HG02678 (cell line): Measurements from ENCODE around the gene PIGQ.

Source experiments
- ATAC-seq: cut with Tn5 transposase; IDR thresholded peaks from one replicate; pipeline ENCODE4 v1.9.1; 2021; ENCODE audit warnings: mild to moderate bottlenecking, moderate library complexity; ENCODE audit not compliant: unreplicated experiment

PIGQ gene

DNA sequence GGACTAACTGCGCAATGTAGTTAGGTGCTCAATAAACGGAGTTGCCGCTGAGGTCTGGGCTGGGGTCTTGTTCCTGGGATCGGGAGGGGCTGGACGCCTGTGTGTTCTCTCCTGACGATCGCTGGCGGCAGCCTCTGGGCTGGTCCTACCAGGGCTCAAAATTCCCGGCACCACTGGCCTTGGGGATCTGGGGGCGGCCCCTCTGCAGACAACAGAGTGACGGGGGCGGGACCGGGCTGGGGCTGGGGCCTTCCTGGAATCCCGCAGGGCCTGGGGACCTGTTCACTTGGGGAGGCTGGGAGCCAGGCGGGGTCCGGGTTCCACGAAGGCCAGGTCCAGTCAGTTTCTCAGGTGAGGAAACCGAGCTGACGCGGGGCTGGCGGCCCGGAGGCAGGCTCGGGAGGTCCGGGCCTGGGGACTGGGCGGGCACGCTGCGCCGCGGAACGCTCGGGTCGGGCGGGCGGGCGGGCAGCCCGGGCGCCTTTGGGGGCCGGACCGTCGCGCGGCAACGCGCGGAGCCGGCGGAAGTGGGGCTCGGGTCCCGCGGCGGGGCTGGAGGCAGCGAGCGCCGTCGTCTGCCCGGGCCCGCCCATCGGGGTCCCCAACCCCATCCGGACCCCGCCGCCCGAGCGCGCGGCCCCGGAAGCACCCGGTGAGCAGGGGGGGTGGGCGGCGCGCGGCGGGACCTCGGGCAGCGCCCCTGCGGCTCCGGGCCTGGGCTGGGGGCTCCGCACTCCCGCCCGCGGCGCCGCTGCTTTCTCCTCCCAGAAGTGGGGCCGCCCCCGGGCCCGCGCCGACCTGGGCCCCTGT lies at the start of gene PIGQ:
Gene PIGQ, plus strand, starts transcription at position 524 of the 810 bp plus-strand sequence. CDS start 4,107 bp downstream, outside the sequence.
- peak; percentile 61 for ATAC-seq

DNA sequence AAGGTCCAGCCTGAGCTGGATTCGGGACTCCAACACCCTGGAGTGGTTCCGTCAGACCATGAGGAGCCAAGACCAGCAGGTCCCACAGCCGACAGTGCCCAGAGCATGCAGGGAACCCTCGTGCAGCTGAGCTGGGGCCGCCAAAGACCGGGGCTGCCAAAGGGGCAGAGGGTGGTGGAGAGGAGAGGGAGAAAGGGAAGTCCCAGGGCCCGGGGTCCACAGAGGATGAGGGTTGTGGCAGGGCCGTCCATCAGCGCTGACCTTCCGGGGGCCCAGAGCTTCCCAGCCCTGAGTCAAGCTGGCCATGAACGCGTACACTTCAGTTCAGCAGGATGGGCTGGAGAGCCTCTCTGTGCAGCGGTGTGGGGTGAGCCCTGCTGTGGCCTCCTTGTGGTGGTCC lies 48.9 kb upstream of the PIGQ start:
- no peak for ATAC-seq

DNA sequence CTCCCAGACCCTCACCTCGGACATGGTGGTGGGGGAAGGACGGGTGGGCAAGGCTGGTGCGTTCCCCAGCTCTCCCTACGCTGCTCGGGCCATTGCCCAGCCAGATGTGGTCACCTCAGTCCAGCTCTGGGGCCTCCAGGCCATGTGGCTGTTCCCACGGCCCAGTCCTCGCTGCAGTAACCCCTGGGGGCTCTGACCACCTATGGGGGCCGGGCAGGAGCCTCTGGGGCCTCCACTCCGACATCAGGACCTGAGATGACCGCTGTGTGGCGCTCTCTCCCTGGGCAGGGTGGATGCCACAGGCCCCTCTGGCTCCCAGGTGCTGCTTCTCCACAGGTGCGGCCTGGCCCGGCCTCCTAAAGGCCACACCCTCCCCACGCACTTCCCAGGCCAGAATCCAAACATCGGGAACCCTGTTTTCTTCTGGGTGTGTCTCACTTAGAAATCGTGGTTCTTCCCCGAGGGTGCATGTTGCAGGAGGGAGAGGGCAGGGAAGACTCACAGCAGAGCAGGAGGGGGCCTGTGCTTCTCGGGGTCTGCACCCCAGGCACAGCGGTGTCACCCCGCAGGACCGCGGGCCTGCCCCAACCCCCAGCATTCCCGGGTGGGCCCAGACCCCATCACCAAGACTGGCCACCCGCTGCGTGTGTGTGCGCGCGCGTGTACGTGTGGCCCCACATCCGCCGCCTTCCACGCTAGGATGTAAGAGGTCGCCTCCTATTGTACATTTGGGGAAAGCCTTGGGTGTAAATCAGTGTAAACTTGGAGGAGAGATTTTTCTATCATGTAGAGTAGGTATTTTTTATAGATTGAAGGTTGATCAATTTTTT lies 48.2 kb upstream of the PIGQ start:
- ATAC-seq, result no peak

DNA sequence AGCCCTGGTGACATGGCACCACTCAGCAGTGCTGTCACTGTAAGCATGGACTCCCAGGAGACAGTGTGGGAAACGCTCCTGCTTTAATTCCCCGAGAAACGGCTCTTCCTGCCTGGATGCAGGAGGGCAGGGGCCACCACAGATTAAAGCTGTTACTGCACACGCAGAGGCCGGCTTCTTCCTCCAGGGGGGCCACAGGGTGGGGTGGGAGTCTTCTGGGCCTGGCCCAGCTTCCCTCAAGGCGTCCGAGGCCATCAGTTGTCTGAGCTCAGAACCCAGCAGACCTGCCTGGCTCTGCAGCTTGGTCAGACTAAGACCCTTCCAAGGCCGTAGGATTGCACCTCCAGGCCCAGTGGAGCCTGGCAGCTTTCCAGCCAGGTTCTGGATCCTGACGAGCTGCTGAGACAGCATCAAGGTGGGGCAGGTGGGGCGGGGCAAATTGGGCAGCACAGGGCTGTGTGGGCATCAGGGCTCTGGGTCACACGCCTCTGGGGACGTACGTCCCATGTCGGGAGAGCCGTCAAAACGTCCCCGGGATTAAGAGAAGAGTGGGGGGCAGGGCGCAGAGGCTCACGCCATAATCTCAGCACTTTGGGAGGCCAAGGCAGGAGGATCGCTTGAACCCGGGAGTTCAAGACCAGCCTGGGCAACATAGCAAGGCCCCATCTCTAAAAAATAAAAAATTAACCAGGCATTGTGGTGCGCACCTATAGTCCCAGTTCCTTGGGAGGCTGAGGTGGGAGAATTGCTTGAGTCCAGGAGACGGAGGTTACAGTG lies 47.3 kb upstream of the PIGQ start:
- no peak for ATAC-seq

DNA sequence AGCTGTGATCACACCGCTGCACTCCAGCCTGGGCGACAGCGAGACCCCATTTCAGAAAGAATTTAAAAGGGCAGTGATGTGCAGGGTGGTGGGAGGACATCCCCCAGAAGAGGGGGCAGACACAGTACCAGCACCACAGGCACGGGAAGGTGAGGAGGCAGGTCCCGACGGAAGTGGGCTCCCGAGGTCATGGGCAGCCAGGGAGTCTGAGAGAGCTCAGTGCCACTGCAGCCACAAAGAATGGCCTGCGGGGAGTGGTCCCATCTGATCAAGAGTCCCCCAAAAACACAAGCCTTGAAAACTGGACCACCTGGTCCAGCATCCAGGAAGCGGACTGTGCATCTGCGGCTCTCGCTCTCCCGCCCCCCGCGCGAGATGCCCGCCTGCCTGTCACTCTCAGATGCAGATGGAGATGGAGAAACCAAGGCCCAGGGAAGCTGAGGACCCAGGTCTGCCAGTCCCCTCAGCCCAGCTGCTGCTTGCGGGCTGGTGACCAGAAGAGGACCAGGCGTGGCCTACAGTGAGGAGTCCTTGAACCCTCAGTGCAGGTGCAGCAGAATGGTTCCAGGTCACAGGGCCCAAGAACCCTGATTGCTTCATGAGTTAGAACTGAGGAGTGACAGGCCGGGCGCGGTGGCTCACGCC lies 46.5 kb upstream of the PIGQ start:
- ATAC-seq, result no peak

DNA sequence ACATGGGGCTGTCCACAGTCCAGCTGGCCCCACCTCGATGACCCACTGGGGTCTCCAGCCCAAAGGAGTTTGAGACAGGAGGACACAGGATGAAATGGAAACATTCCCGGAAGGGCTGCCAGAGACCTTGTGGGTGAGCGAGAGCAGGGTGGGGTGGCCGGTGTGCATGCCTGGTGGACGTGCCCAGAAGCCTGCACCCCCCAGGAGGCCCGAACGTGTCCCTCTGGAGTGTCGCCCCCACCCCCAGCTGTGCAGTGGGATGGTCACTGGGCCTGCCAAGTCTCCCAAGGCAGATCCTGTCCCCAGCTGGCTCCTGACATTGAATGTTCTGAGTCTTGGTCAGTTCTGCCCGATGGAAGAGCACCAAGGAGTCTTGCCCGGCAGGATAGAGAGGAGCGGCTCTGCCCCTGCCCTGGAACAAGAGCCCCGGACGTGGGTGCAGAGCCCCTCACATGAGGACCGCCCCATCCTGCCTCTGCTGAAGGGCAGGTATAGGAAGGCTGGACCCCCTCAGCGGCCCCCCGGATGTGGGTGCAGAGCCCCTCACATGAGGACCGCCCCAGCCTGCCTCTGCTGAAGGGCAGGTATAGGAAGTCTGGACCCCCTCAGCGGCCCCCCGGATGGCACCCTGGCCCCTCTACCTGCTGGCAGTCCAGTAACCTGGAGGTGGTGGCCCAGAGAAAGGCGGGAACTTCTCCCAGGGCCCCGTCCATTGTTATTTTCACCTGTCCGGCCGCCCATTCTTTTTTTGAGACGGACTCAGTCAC lies 45.3 kb upstream of the PIGQ start:
- ATAC-seq, result no peak

DNA sequence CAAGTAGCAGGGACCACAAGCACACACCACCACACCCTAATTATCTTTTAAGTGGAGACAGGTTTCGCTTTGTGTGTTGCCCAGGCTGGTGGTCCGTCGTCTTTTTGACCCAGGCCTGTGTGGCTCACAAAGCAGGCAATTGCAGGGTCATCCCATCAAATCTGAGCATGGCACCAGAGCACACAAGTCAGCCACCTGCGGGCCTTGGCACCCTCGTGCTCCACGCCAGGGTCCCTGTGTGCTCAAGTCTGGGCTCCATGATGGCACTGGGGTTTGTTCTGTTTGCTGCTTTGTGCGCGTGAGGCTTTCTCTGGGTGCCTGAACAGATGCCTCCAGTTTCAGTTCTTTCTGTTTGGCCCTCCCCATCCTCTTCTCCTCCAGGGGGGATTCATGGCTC lies 44.6 kb upstream of the PIGQ start:
- ATAC-seq, result no peak

DNA sequence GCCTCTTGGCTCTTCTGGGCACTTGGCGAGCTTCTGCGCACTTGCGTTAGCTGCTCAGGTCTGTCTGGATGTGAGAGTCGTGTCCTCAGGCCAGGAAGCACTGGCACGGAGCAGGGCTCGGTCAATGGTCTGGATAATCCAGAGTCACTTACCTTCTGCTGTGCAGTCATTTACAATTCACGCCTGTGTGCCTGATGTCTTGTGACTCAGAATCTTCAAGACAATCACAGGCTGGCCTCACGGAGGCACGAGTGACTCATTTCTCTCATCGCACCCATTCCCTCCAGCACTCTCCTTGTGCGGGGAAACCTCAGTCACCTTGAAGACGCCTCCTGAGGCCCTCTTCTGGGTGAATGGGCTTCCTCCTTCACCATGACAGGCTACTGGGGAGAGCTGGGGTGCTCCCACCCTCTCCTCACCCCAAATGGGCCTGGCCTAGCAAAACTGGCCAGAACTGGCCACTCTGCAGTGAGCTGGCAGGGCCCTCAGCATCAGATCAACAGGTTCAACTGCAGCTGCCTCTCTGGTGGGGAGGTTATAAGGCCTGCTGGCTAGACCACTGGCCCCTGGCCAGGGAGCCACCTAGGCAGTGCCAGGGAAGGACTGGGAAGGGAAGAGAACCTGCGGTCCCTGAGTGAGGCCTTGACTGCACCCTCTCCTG lies 44.1 kb upstream of the PIGQ start:
- ATAC-seq, result no peak

DNA sequence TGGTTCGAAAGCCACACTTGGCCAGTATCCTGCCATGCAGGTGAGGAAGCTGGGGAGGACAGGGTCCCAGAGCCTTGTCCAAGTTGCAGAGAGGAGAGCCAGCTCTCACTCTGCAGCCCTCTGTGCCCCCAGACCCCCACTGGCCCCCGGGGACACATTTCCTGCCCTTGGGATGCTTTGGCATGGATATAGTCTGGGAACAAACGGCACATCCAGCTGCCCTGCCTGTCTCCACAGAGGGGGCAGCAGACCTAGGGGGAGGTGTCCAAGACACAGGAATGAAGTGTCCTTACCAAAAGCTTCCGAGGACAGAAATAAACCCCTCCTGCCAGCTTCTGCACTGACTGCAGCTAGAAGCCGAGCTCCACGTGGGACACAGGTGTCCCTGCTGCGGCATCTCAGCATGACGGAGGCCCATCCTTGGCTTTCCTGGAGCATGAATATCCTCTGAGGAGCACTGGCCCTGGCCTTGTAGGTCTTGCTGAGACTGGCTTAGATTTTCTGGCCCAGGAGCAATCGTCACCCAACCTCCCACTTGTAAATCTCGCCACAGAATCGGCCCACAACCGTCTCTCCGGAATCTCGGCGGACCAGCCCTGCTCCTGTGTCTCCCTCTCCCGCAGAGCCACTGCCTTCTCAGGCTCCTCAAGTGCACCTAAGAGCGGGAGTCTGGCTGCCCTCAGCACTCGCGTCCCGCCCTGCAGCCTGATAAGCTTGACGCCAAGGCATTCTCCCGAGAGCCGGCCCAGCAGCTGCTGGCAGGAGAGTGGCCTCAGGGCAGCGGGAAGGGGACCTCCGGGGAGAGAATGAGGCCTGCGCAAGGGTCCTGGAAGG lies 43.4 kb upstream of the PIGQ start:
- no peak for ATAC-seq

DNA sequence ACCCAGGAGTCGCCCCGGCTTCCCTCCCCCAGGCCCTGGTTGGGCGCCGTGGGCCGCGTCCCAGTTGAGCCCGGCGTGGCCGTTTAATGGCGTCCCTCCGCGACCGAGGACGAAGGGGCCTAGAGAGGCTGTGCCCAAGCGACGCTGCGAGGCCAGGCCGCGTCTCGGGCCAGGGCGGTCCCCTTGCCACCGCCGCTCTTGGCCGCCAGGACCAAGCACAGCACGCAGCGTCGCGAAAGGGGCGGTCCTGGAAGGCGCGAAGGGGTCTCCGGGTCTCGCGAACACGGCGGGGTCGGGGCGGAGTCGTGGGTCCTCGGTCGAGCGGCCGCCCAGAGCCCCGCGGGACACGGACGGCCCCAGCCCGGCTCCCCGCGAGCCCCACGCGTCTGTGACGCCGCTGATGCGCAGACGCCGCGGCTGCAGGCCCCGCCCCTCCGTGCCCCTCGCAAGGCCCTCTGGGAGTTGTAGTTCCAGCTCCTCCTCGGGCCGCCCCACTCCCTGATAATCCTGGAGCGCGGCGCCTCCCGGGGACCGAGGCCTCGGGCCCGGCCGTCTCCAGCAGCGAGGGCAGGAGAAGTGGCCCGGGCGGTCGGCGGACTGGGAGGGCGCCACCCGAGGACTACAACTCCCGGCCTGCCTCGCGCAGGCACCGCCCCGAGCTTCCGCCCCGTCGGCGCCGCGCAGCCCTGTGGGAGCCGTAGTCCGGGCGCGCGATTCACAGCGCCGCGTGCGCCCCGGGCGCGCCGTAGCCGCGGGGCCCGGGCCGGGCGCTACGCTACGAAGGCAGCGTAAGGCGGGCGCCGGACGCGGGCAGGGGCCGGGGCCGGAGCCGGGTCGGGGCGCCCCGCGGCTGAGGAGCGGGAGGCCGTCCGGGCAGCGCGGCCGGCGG lies 42.5 kb upstream of the PIGQ start, which contains the start of gene CAPN15:
Gene CAPN15, plus strand, starts transcription at position 698 of the 889 bp plus-strand sequence. CDS start 19,127 bp downstream, outside the sequence.
- peak; percentile 73 for ATAC-seq

DNA sequence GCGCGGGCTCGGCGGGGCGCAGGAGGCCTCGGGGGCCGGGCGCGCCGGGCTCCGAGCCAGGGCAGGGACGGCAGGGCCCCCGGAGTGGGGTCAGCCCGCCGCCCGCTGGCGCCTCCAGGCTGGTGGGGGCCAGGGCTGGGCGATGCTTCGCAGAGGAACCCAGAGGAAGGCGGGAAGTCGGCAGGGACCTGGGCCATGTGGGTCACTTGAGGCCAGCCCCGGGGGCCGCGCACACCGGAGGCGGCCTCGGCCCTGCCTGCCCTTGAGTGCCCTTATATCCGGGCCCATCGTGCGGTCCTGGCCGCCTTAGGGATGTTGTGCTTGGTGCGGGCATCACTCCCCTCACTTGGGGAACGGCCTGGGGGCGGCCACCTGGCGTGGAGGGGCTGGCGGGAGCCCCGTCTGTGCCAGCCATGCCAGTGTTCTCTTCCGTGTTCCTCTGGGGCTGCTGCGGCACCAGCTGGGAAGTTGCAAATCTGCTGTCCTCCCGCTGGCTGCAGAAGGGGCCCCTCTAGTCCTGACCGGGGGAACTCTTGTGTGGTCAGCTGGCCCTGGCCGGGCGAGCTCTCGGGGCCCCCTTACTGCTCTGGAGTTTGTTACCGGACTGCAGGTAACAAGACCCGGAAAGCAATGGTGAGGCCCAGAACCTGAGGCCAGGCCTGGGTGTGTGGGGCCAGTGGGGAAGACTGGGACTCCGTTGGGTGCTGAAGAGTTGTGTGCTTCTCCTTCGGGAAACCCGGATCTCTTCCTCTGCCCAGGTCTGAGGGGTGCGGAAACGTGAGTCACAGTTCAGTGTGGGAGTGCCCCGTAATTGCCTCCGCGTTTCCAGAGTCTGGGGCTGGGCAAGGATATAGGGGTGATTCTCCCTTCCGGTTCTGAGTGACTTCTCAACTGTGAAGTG lies 41.4 kb upstream of the PIGQ start:
- ATAC-seq, result peak; percentile 5

DNA sequence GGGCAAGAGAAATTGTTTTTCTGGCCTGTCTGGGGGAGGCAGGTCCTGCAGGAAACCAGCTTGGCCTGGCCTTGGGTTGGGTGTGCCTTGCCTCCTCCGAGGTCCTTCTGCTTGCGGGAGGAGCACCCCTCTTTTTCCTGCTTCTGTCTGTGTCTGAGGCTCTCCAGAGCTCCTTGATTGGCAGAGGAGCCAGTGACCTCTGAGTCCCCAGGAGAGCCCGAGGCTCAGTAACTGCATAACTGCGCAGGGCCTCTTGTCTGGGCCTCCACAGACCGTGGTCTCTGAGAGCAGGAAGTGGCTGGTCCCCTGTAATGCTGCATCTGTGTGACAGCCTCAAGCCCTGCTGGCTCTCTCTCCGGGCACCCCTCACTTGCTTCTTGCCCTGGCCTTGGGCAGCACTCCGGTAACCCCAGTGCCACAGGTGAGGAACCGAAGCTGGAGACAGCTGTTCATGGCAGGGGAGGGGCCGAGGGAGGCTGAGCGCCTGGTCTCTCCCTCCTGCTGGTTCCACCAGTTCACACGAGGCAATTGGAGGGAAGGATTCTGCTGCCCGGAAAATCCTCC lies 40.7 kb upstream of the PIGQ start:
- no peak for ATAC-seq

DNA sequence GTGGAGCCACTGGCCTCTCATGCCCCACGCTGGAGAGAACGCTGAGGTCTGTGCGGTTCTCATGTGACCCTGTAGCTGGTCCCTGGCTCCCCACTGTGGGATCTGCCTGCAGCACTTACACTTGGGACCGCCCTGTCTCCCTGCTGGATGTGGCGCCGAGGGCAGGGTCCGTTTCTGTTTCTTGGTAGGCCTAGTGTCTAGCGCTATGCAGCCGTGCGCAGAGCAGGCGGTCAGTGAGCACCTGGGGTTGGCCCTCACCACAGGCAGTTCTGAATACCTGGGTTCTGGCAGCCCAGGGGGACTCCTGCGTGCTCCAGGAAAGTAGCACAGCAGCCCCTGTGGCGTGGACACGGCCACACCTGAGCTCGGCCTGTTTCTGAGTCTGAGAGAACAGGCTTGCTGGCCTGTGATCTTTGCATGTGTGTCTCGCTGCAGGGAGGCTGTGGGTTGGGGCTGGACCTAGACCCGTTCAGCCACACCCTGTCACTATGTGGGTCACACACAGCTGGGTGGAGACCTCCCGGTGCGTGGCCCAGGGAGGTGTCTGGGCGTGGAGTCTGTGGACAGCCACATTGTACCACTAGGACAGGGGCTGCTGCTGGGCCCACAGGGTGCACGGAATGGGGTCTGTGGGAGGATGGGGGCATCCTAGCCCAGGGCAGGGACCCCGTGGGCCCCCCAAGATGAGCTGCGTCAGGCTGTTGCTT lies 39.5 kb upstream of the PIGQ start:
- no peak for ATAC-seq

DNA sequence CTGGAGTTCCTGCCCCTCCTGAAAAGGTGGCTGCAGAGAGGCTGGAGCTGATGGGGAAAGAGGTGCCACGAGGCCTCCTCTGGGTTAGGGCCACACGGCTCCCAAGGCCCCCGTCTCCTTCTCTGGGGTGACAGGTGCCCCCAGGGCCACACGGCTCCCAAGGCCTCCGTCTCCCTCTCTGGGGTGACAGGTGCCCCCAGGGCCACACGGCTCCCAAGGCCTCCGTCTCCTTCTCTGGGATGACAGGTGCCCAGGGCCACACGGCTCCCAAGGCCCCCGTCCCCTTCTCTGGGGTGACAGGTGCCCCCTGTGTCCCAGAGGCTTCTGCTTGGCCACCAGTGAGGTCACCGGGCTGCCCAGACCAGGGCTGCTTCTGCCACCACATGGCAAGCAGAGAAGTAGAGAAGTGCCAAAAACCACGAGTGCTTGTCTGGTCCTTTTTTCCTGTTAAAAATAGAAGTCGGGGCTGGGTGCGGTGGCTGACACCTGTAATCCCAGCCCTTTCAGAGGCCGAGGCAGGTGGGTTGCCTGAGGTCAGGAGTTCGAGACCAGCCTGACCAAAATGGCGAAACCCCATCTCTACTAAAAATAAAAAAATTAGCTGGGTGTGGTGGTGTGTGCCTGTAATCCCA lies 38.2 kb upstream of the PIGQ start:
- no peak for ATAC-seq
